ENCODE measurements around the gene IL10RA. TPM values are rescaled to one million over a fixed set of nuclear protein-coding genes. Genes with fewer than 3 reads are reported as not detected.

The IL10RA gene
- total RNA-seq, 4 donors from 2014 or later, result 23.2 to 65.9 (median 44.4) TPM

- no peak for TF ChIP-seq CTCF (IDR thresholded peaks at IDR 0.05)
- DNase-seq (ENCODE audit: low spot score), result no peak
- ATAC-seq (ENCODE audit: low FRiP score), result no peak
These were observed 5.5 kb upstream of the IL10RA start for GRCh38 chr11:117980720-117981119.

- TF ChIP-seq CTCF (IDR thresholded peaks at IDR 0.05), result no peak
- ATAC-seq (ENCODE audit: low FRiP score), result no peak
- no peak for DNase-seq (ENCODE audit: low spot score)
These were observed 3.1 kb upstream of the IL10RA start for GRCh38 chr11:117983163-117983475.

GRCh38 chr11:117984476-117984875 lies 1.7 kb upstream of the IL10RA start:
- TF ChIP-seq CTCF (IDR thresholded peaks at IDR 0.05), result no peak
- ATAC-seq (ENCODE audit: low FRiP score), result no peak
- DNase-seq (ENCODE audit: low spot score), result no peak

- ATAC-seq (ENCODE audit: low FRiP score), result no peak
These were observed 884 bp downstream of the IL10RA start for GRCh38 chr11:117986981-117987574.

GRCh38 chr11:117989351-117990102 lies 3.3 kb downstream of the IL10RA start:
- no peak for TF ChIP-seq CTCF (IDR thresholded peaks at IDR 0.05)
- DNase-seq (ENCODE audit: low spot score), result no peak
- ATAC-seq (ENCODE audit: low FRiP score), result no peak

More at GRCh38 chr11:117986981-117987574, 884 bp downstream of the IL10RA start:
- no peak for TF ChIP-seq CTCF (IDR thresholded peaks at IDR 0.05)
- DNase-seq (ENCODE audit: low spot score), result no peak

GRCh38 chr11:117992136-117992535 lies 5.9 kb downstream of the IL10RA start:
- ATAC-seq (ENCODE audit: low FRiP score) (no peak), DNase-seq (ENCODE audit: low spot score) (no peak)
- TF ChIP-seq CTCF (IDR thresholded peaks at IDR 0.05), result no peak

- no peak for DNase-seq (ENCODE audit: low spot score)
- no peak for ATAC-seq (ENCODE audit: low FRiP score)
- TF ChIP-seq CTCF (IDR thresholded peaks at IDR 0.05), result no peak
These were observed 6.4 kb downstream of the IL10RA start for GRCh38 chr11:117992620-117993019.
